HepG2 (cell line): ENCODE data around the gene BMF. TPM values are rescaled to one million over a fixed set of nuclear protein-coding genes. Genes with fewer than 3 reads are reported as not detected.

Experiments
- ARNT ChIP-seq: fragments of 450-650 bp; IDR thresholded peaks from 2 replicates; pipeline ENCODE4 v1.6.1; 2017
- CHD4 ChIP-seq: fragments of 200-600 bp; sonication (generic); IDR thresholded peaks from 2 replicates; pipeline ENCODE4 v1.7.0; 2017; ENCODE audit warnings: mild to moderate bottlenecking, low read length, borderline replicate concordance
- ELK4 ChIP-seq: sonication (generic); formaldehyde crosslinking; IDR thresholded peaks from 2 replicates; pipeline ENCODE4 v1.9.0; 2021; ENCODE audit warnings: missing genetic modification reagents, borderline replicate concordance
- GLMP ChIP-seq: sonication (generic); formaldehyde crosslinking; IDR thresholded peaks from 2 replicates; pipeline ENCODE4 v1.9.0; 2021; ENCODE audit warnings: missing genetic modification reagents, mild to moderate bottlenecking, borderline replicate concordance
- HINFP ChIP-seq: sonication (generic); formaldehyde crosslinking; IDR thresholded peaks from 2 replicates; pipeline ENCODE4 v1.4.0; 2020; ENCODE audit warnings: low read depth, mild to moderate bottlenecking, missing genetic modification reagents
- HNF4A ChIP-seq: sonication (generic); formaldehyde crosslinking; IDR thresholded peaks from 2 replicates; pipeline ENCODE4 v1.4.0; 2020; ENCODE audit warnings: missing genetic modification reagents
- IRF1 ChIP-seq: sonication (generic); formaldehyde crosslinking; IDR thresholded peaks from 2 replicates; pipeline ENCODE4 v1.4.0; 2020; ENCODE audit warnings: low read depth, mild to moderate bottlenecking, missing genetic modification reagents
- KDM4B ChIP-seq: sonication (generic); formaldehyde crosslinking; IDR thresholded peaks from 2 replicates; pipeline ENCODE4 v1.4.0; 2020; ENCODE audit warnings: missing genetic modification reagents
- KLF15 ChIP-seq: sonication (generic); formaldehyde crosslinking; IDR thresholded peaks from 2 replicates; pipeline ENCODE4 v1.8.1; 2023; ENCODE audit warnings: borderline replicate concordance, mild to moderate bottlenecking, inconsistent platforms, missing genetic modification reagents, mixed read lengths
- MBD4 ChIP-seq: IDR thresholded peaks from 2 replicates; pipeline ENCODE4 v1.6.1; 2012; ENCODE audit warnings: low read length, inconsistent platforms, borderline replicate concordance
- NFE2L2 ChIP-seq: fragments of 150-350 bp; IDR thresholded peaks from 2 replicates; pipeline ENCODE4 v1.6.1; 2014; ENCODE audit warnings: low read length
- NONO ChIP-seq, 2 experiments: fragments of 450-650 bp in 1 of 2; sonication (generic) in 1 of 2; formaldehyde crosslinking in 1 of 2; IDR thresholded peaks in 1 of 2; conservative IDR thresholded peaks in 1 of 2; 2 replicates each; pipeline versions ENCODE4 v1.6.1 to v1.8.0; 2017 to 2022; ENCODE audit warnings: mild to moderate bottlenecking in 1 of 2, missing genetic modification reagents in 1 of 2, moderate library complexity in 1 of 2
- ONECUT2 ChIP-seq: sonication (generic); formaldehyde crosslinking; IDR thresholded peaks from 2 replicates; pipeline ENCODE4 v1.4.0; 2020; ENCODE audit warnings: missing genetic modification reagents
- RAD21 ChIP-seq: fragments of 450-650 bp; formaldehyde crosslinking; IDR thresholded peaks from 2 replicates; pipeline ENCODE4 v1.5.0; 2020; ENCODE audit warnings: mild to moderate bottlenecking
- RBM39 ChIP-seq: fragments of 200-400 bp; formaldehyde crosslinking; IDR thresholded peaks from one replicate; pipeline ENCODE4 v1.6.1; 2018; ENCODE audit warnings: antibody characterized with exemption, mild to moderate bottlenecking, low read depth, low read length; ENCODE audit not compliant: poor library complexity, severe bottlenecking
- RNF219 ChIP-seq: sonication (generic); formaldehyde crosslinking; IDR thresholded peaks from 2 replicates; pipeline ENCODE4 v1.5.0; 2020; ENCODE audit warnings: mild to moderate bottlenecking, missing genetic modification reagents
- SNRNP70 ChIP-seq: fragments of 200-400 bp; formaldehyde crosslinking; IDR thresholded peaks from 2 replicates; pipeline ENCODE4 v1.6.1; 2017; ENCODE audit warnings: mild to moderate bottlenecking, low read depth, low read length, moderate library complexity
- TFAP4 ChIP-seq: sonication (generic); IDR thresholded peaks from 2 replicates; pipeline ENCODE4 v1.6.1; 2016; ENCODE audit warnings: low read depth, borderline replicate concordance
- ZBTB42 ChIP-seq: sonication (generic); formaldehyde crosslinking; IDR thresholded peaks from 2 replicates; pipeline ENCODE4 v1.5.0; 2020; ENCODE audit warnings: mild to moderate bottlenecking, missing genetic modification reagents
- ZFP90 ChIP-seq: sonication (generic); formaldehyde crosslinking; IDR thresholded peaks from 2 replicates; pipeline ENCODE4 v1.8.0; 2022; ENCODE audit warnings: missing genetic modification reagents, mild to moderate bottlenecking, inconsistent platforms, borderline replicate concordance
- ZMAT3 ChIP-seq: sonication (generic); formaldehyde crosslinking; conservative IDR thresholded peaks from 2 replicates; pipeline ENCODE4 v1.7.0; 2021; ENCODE audit warnings: missing genetic modification reagents
- ZNF382 ChIP-seq: sonication (generic); formaldehyde crosslinking; IDR thresholded peaks from 2 replicates; pipeline ENCODE4 v1.5.0; 2020; ENCODE audit warnings: missing genetic modification reagents, mild to moderate bottlenecking, borderline replicate concordance
- ZNF501 ChIP-seq: sonication (generic); formaldehyde crosslinking; IDR thresholded peaks from 2 replicates; pipeline ENCODE4 v1.5.1; 2020; ENCODE audit warnings: mild to moderate bottlenecking, moderate library complexity, missing genetic modification reagents
- ZNF678 ChIP-seq: sonication (generic); formaldehyde crosslinking; IDR thresholded peaks from 2 replicates; pipeline ENCODE4 v1.4.0; 2020; ENCODE audit warnings: mild to moderate bottlenecking, missing genetic modification reagents
- polyA plus RNA-seq, 8 experiments: library from polyadenylated mRNA; depleted of rRNA in 3 of 8; stranded (reverse) in 7 of 8; unstranded in 1 of 8; fragments of >200 nt; fragmentation: Illumina TruSeq in 4 of 8; extraction: Trizol in 4 of 8; gene quantifications; 2 replicates each; pipeline versions ENCODE4 v1.2.1 to v1.2.3, GENCODE V29; 2011 to 2016; ENCODE audit warnings: low read depth in 4 of 8, missing spikeins in 1 of 8, mixed read lengths in 1 of 8; ENCODE audit not compliant: insufficient read depth in 1 of 8
- total RNA-seq, 5 experiments: library from RNA; depleted of rRNA; stranded (reverse); fragments of >200 nt; fragmentation: Illumina TruSeq; extraction: Trizol; gene quantifications; 2 replicates each; pipeline ENCODE4 v1.2.3, GENCODE V29; 2016; ENCODE audit warnings: low read depth in 1 of 5

Gene BMF
- total and polyA plus RNA-seq, 2 of the 13 experiments (the other 11 are each of a cell fraction or from before 2014, with no cell fraction given) = 8.7 to 15.9 TPM

GRCh38 chr15:40115670-40116093, 7.0 kb upstream of the BMF start (continued):
- TF ChIP-seq HINFP (CRISPR knock-in tag) (no peak), ONECUT2 (CRISPR knock-in tag) (no peak), ZFP90 (CRISPR knock-in tag) (no peak), ZMAT3 (CRISPR knock-in tag) (no peak), NFE2L2 (no peak), RBM39 (no peak), KDM4B (peak; percentile 68; the same call in 1 of the 2 replicates), HNF4A (peak; percentile 39; the same call in 1 of the 2 replicates), GLMP (CRISPR knock-in tag) (no peak), RAD21 (CRISPR knock-in tag) (no peak), KLF15 (CRISPR knock-in tag) (no peak), ZNF382 (CRISPR knock-in tag) (no peak), ZNF678 (CRISPR knock-in tag) (no peak), IRF1 (CRISPR knock-in tag) (no peak), SNRNP70 (no peak), ZNF501 (CRISPR knock-in tag) (no peak), ARNT (no peak), TFAP4 (peak; percentile 56; the same call in 1 of the 2 replicates), ELK4 (no peak), RNF219 (CRISPR knock-in tag) (no peak), NONO (IDR thresholded peaks at IDR 0.05) (no peak), NONO (CRISPR knock-in tag; conservative IDR thresholded peaks at IDR 0.05) (no peak), ZBTB42 (CRISPR knock-in tag) (no peak), MBD4 (no peak), CHD4 (no peak)
